Inferior parietal cortex (tissue), 1 donor: Measurements from ENCODE around the gene COL4A1.

Source experiments
- DNase-seq: peaks from one replicate; pipeline ENCODE4 v3.0.0-alpha.2; 2016; ENCODE audit errors: extremely low spot score

The COL4A1 gene

DNA sequence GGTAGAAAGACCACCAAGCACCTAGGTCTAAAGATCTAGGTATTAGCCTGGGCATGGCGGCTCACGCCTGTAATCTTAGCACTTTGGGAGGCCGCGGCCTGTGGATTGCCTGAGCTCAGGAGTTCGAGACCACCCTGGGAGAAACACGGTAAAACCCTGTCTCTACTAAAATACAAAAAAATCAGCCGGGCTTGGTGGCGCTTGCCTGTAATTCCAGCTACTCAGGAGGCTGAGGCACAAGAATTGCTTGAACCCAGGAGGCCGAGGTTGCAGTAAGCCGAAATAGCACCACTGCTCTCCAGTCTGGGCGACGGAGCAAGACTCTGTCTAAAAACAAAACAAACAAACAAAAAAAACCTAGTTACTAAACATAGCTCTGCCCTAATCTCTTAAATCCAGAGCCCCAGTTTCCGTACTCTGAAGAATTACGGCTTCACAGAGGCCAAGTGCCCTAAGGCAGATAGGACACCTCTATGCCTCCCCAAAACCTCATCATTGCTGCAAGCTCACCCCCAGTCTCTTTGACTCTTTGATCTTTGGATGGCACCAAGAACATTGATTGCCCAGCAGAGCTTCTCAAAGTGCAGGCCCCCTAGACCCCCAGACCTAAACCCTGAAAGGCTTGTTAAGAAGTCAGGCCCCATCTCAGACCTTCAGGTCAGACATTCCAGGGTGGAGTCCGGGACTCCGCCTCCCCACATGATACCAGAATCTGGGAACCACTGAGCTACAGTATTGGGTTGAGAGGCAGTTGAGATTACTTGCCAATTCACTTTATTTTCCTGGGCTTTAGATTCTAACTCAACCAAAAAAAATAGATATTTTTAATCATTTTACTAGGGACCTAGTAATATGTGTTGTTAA is 2.9 kb upstream of the COL4A1 start:
- DNase-seq = no peak

DNA sequence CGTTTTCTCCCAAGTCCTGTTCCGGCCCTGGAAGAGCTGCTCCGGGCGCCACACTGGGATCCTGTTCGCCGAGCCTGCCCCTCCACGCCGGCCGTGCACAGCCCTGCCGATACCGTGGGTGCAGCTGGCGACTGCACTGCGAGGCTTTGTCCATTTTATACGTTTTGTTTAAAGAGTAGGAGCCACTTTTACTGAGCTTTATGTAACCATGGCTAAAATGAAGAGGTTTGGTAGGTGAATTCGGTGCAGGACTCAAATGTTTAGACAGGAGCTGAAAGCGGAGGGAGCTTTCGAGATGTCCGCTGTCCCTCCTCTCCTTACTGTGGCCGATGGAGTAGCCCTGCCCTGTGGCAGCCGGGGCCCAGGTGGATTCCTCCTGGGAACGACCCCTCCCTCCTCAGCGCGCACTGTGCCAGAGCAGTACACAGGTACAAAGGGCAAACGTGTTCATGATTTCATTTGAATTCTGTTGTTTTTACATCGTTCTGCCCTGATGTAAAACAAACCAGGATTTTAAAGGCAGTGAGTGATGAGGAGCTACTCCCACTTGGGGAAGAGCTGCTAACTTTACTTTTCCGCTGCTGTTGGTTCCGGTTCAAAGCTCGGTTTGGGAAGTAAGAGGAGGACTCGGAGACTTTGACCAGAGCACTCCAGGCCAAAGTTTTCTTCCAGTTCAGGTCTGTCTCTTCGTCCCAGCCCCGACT is 1.9 kb upstream of the COL4A1 start:
- no peak for DNase-seq

DNA sequence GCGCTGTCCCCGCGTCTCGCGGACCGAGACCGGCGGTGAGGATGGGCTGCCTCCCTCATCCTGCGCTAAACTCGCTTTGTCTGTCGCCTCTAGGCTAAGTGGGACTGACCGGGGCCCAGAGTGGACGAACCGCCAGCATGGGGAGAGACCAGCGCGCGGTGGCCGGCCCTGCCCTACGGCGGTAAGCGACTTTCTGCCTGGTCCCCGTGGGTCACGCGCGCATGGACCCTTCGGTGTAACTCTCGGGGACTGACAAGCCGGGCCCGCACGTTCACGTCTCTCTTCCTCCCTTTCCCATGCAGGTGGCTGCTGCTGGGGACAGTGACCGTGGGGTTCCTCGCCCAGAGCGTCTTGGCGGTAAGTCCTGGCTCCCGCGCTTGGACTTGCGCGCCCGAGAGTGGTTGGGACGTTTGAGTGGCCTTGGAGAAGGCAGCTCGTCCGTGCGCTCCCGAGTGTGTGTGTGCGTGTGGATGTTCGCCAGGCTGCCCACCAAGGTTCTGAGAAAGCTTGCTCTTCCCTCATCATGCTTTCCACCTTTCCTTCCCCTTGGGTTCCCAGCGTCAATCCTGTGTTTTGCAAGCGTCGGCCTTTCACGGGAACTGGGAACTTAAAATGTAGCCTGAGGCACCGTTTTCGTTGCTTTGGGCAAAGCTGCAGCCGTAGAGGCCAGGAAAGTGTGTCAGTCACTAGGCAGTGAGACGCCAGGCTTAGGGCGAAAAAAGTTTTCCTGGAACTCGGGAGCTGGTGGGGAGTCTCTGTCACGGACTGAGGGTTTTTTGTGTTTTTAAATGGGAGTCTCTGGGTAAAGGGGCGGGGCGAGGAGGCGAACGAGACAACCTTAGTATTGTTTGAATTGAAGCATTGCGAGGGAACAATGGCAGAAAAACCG is 1.1 kb upstream of the COL4A1 start:
- DNase-seq = no peak

GRCh38 chr13:110306340-110306959 is 507 bp downstream of the COL4A1 start:
- no peak for DNase-seq

DNA sequence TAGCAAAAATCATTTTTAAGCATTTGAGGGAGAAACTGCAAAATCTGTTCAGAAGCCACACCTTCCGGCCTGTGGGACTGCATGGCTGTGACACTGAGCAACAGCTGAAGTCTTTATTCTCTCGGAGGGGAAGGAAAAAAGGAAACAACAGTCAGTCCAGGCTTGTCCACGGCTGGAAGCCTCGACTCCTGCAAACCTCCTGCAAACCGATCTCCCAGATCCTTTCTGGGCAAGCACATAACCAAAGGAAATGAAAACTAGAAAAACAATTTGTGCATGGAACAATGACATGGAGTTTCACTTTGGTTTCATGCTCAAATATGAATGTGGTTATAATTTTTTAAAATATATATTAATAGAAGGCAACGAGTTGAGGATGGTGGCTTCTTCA is 1.0 kb downstream of the COL4A1 start:
- DNase-seq = no peak

DNA sequence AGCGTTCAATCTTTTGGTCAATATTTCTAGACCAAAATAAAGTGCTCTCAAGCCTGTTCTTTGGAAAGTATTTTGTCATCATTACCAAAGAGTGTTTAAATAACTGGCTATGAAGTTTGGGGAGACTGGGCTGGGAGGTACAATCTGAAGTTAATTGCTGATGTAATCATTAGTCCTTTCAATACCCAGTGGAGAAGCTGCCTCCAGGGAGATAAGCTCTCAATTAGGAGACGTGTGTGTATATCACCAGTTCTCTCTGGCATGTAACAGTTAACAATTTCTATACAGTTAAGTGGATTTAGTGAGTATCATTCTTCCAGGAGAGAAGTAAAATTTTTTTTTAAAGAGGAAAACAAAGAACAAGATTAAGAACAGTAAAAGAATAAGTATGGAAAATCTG is 1.4 kb downstream of the COL4A1 start:
- no peak for DNase-seq

- no peak for DNase-seq
Measured at GRCh38 chr13:110305001-110305400, 2.0 kb downstream of the COL4A1 start.

DNA sequence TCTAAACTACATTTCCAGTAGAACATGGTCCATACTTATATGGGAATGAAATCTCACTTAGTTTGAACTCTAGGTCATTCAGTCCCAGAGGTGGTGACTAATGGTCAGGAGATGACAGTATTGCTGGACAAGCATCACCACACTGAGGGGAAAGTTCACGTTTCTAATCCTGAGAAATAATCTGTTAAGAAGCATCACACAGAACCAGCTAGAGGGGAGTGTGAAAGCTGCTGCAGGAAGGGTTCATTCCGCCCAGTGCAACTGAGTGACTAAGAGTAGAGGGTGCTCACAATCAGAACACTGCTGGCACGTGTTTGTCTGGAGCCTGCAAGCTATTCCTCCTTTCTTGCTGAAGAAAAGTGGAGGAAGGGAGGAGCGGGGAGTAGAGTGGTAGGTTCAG is 2.7 kb downstream of the COL4A1 start:
- no peak for DNase-seq

GRCh38 chr13:110303644-110304043 is 3.3 kb downstream of the COL4A1 start:
- no peak for DNase-seq

- DNase-seq = no peak
Measured at GRCh38 chr13:110302997-110303396, 4.0 kb downstream of the COL4A1 start.

- DNase-seq = no peak
Measured at GRCh38 chr13:110301606-110302553, 5.1 kb downstream of the COL4A1 start.

DNA sequence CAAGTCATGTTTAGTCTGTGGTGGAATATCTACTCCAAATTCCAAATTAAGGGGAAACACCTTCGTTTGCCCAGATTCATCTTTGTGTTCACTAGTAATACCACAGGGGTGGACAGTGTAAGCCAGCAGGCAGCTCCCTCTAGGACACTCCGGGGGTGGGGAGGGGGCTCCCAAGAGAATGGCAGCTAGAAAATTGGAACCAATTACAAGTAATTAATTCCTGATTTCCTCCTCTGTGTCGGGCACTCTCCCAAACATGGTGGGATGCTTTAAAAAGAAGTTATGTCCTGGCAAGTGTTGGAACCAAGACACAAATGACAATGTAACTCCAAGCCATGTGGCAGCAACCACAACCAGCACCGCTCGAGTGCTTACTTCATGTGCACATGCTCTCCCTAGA is 5.9 kb downstream of the COL4A1 start:
- DNase-seq = no peak

DNA sequence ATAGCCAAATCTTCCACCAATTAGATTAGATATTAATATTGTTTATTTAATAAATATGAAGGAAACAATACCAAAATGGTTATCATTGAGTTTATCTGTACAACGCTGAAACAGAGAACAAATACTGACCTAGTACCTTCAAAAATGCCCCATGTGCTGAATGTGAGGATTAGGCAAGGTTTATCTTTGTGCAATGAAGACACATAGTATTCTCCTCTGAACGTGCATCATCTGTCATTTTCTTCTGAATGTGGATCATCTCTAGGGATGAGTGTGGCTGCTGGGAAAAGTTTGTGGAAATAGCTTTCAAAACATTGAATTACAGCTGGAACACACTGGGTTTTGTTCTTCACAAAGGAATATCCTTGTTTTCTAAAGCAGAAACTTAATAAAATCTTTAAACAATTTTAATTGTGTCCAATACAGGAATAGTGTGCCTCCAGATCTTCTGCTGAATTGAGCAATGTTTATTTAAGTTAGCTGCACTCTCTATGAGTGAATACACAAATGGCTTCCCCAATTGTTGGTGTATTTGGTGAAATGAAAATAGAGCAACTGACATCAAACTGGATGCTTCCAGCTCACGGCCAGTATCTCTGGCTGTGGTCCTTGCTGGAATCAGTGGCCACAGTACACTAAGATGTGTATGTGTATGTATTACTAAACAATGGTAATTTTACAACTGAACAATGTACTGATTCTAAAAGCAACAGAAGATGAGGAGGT is 6.7 kb downstream of the COL4A1 start:
- DNase-seq = no peak

GRCh38 chr13:110299283-110299840 is 7.6 kb downstream of the COL4A1 start:
- DNase-seq = no peak

DNA sequence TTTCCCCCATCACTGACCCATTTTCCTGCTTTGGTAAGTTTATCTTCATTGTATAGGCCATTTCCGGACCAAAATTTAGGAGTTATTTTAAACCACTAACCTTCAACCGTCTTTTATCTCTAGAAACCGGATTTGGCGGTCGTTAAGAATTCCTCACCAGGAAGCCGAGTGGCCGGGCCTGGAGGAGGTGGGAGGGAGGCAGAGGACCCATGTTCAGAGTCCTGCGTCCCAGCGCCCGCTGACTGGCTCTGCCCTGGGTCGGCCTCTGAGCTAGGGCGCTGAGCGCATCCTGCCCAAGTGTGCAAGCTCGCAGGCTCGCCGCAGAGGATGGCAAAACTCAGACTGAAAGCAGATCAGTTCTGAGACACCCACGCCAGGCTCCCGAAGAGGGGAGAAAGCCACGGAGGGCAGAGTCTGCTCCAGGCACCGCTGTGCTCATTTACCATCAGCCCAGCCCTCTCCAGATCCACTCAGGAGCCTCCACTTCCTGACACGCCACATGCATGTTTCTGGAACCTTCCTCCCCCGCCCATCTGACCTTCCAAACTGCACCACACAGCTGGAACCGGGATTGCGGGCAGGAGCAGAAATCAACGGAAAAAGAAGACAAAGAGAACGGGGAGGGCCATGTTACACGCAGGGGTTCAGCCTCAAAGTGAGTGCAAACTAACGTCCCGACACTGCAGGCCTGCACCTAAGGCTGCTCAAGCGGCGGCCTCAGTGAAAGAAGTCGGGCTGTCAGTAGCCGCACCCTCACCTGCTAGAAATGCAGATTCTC is 8.3 kb downstream of the COL4A1 start:
- no peak for DNase-seq

DNA sequence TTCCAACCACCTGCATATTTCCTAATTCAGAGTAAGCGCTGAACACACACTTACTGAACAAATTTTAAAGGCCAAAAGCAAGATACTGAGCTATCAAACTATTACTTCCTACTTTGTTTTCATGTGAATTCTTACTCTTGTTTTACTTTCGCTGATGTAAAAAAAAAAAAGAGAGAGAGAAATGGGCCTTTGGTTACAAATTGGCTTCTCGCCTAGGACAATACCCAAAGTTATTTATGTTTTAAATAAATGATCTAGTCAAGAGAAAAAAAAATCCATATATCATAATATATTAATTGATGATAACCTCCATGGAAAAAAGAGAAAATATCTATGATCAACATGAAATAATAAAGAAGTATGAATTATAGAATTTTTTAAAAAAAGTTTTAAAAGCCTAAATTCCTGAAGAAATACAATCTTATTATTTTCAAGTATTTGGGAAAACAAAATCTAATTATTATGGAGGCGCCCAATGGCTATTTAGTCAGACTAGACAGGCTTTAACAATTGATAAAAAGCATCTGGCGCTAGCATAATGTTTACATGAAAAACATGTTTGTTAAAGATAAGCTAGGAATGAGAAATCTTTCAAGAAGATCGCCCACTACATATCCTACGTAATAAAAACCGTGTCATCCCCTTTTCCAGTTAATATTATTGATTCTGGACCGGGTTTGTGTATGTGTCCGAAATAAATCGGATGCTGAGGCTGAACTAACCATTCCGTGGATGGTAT is 9.0 kb downstream of the COL4A1 start:
- no peak for DNase-seq

- DNase-seq = no peak
Measured at GRCh38 chr13:110297011-110297410, 9.9 kb downstream of the COL4A1 start.

DNA sequence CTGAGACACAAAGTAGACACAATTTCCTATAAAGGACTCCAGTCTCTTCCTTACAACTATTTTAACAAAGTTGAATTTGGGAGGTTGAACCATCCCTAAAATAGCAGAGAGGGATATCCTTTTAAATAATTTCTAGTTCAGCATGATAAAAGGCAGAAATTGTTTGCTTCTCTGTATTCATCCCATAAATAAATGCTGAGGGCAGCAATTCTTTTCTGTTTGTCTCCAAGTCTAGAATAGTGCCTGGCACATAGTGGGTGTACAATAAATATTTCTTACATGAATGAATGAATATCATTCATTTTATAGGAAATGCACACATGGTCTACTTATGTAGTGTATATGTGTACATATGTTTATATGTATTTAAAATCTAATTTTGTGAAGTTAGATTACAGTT is 12.3 kb downstream of the COL4A1 start:
- DNase-seq = no peak
